Measurements from ENCODE around the gene CMIP.

CMIP gene

GRCh38 chr16:81602792-81603191, 158.2 kb downstream of the CMIP start:
- TF ChIP-seq GATA3 (IDR thresholded peaks at IDR 0.05; ENCODE audit: low read depth, low read length), result no peak
- TF ChIP-seq GATA2 (IDR thresholded peaks at IDR 0.05; ENCODE audit: low read depth, low read length), result no peak

GRCh38 chr16:81604960-81605383, 160.4 kb downstream of the CMIP start:
- TF ChIP-seq GATA3 (IDR thresholded peaks at IDR 0.05; ENCODE audit: low read depth, low read length), result no peak
- TF ChIP-seq GATA2 (IDR thresholded peaks at IDR 0.05; ENCODE audit: low read depth, low read length), result no peak

GRCh38 chr16:81606039-81606438, 161.4 kb downstream of the CMIP start:
- TF ChIP-seq GATA2 (IDR thresholded peaks at IDR 0.05; ENCODE audit: low read depth, low read length) (no peak), GATA3 (IDR thresholded peaks at IDR 0.05; ENCODE audit: low read depth, low read length) (no peak)

DNA sequence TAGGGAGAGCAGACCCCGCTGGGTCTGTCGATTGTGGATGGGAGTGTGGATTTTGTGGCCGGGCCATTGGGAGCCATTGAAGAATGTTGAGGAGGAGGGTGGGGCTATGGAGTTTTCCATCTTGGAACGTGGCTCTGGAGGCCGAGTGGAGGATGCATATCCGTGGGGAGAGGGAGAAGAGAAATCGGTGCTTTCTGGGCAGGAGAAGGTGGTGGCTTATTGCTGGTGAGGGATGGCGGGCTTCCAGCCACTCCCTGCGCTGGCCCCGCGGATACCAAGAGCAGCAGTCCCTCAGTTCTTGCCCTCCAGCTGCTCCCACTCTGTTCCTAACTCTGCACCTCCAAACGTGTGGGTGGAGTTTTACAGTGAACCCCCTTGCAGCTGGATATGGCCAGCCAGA, 162.4 kb downstream of the CMIP start:
- no peak for TF ChIP-seq GATA3 (IDR thresholded peaks at IDR 0.05; ENCODE audit: low read depth, low read length)
- no peak for TF ChIP-seq GATA2 (IDR thresholded peaks at IDR 0.05; ENCODE audit: low read depth, low read length)

- no peak for TF ChIP-seq GATA3 (IDR thresholded peaks at IDR 0.05; ENCODE audit: low read depth, low read length)
- no peak for TF ChIP-seq GATA2 (IDR thresholded peaks at IDR 0.05; ENCODE audit: low read depth, low read length)
Measured at GRCh38 chr16:81607805-81608522, 163.4 kb downstream of the CMIP start.

DNA sequence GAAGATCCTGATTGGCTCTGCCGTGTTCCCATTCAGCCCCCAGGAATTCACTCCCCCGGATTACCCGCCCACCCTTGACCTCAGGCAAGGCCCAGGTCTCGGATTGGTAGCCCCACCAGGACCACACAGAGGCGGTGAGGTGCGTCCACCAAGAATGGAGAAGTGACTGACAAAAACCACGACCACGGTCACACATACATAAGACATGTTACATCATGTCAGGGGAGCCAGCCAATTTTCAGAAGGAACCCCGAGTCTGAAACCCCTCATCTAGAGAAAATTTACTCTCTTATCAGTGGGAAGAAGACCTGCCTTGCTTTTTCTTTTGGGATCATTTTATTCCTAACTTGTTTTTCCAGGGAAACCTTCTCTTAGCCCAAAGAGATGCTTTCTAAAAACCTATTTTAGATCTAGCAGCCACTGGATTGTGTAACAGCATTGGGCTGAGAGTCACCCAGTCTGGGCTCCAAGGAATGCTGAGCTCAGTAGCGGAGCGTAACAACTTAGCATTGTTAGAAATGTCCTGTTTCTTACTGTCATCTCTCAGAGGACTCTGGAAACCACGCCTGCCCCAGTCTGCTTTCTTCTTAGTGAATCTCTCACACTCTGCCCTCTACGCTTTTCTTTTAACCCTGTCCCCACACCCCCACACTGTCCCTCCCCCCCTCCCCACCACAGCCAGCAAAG, 164.1 kb downstream of the CMIP start:
- no peak for TF ChIP-seq GATA3 (IDR thresholded peaks at IDR 0.05; ENCODE audit: low read depth, low read length)
- TF ChIP-seq GATA2 (IDR thresholded peaks at IDR 0.05; ENCODE audit: low read depth, low read length), result no peak

DNA sequence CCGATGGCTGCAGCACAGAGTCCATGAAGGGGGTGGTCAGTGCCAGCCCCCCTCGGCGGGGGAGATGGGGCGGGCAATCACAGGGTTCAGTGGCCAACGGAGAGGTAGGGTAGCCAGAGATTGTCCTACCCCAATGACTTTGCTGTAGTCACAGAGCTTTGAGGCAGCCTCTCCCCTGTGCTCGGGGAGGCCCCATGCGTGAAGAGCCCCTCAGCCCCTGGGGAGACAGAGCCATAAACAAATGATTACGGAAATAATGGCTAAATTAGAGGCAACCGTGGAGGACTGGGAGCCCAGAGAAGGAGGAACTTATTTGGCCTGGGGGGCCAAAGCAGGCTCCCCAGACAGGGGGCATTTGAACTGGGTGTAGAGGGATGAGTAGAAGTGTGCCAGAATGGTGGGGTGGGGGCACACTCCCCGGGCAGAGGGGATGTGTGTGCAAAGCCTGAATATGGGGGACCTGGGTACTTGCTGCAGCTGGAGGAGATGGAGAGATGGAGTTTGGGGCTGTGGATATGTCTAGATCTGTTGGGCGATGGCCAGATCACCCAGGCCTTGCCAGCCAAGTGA, 164.8 kb downstream of the CMIP start:
- TF ChIP-seq GATA3 (IDR thresholded peaks at IDR 0.05; ENCODE audit: low read depth, low read length) (no peak), GATA2 (IDR thresholded peaks at IDR 0.05; ENCODE audit: low read depth, low read length) (no peak)

DNA sequence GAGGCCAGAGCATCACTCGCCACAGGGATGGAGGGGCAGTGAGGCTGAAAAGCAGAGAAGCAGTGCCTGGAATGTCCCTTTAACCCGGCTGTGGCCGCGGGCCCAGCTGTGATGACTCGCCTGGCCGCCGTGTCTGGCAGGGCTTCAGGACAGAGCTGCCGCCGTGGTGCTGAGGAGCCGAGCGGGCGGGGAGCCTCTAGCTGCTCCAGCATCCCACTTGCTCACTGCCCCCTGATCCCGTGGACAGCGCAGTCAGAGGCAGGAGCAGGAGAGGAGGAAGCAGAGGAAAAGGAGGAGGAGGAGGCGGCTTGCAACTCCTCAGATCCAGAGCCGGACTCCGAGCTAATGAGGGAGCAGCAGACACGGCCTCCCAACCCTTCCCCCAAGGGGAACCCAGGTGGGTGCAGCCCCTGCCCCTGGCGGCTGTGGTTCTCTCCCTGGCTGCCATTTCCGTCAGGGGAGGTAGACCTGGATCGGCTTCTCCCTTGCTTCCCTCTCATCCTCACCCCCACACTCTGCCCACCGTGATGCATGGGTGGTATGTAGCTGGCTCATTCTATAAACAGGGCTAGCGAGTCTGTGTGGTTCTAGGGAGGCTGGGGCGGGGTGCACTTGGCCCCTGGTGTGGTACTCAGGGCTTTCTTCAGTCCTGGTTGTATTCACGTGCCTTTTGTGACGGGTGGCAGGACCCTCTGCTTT, 165.7 kb downstream of the CMIP start:
- TF ChIP-seq GATA3 (IDR thresholded peaks at IDR 0.05; ENCODE audit: low read depth, low read length) (no peak), GATA2 (IDR thresholded peaks at IDR 0.05; ENCODE audit: low read depth, low read length) (no peak)

- TF ChIP-seq GATA3 (IDR thresholded peaks at IDR 0.05; ENCODE audit: low read depth, low read length) (no peak), GATA2 (IDR thresholded peaks at IDR 0.05; ENCODE audit: low read depth, low read length) (no peak)
Measured at GRCh38 chr16:81610936-81611335, 166.3 kb downstream of the CMIP start.

DNA sequence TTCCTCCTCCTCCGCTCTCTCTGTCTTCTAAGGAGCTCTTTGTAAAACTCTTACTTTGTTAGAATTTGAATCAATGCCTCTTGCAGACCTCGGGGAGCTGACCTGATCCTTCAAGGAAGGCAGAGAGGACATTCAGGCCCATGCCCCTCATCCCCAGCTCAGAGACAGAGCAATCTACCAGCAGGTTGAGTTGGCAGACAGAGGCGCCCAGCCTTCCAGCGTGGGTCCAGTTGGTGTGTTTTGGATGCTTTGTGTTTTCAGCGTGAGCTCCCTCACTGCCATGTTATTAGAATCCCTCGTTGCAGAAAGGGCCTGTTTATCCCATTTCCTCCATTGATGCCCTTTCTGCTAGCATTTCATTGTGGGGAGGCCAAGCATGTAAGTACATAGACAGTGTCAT, 167.1 kb downstream of the CMIP start:
- TF ChIP-seq GATA3 (IDR thresholded peaks at IDR 0.05; ENCODE audit: low read depth, low read length) (no peak), GATA2 (IDR thresholded peaks at IDR 0.05; ENCODE audit: low read depth, low read length) (no peak)

- no peak for TF ChIP-seq GATA3 (IDR thresholded peaks at IDR 0.05; ENCODE audit: low read depth, low read length)
- no peak for TF ChIP-seq GATA2 (IDR thresholded peaks at IDR 0.05; ENCODE audit: low read depth, low read length)
Measured at GRCh38 chr16:81612351-81613163, 167.9 kb downstream of the CMIP start.

GRCh38 chr16:81614171-81614570, 169.6 kb downstream of the CMIP start:
- TF ChIP-seq GATA3 (IDR thresholded peaks at IDR 0.05; ENCODE audit: low read depth, low read length), result no peak
- no peak for TF ChIP-seq GATA2 (IDR thresholded peaks at IDR 0.05; ENCODE audit: low read depth, low read length)

GRCh38 chr16:81614654-81615359, 170.2 kb downstream of the CMIP start:
- TF ChIP-seq GATA3 (IDR thresholded peaks at IDR 0.05; ENCODE audit: low read depth, low read length) (no peak), GATA2 (IDR thresholded peaks at IDR 0.05; ENCODE audit: low read depth, low read length) (no peak)

Data from SH-SY5Y (cell line).